HG02798 (cell line): ENCODE results near the gene S100A6.
A peak's percentile ranks its signal among the peaks of the same experiment; 100 is the strongest.
"Not testable (repeated sequence)": the region's sequence is repeated elsewhere in the genome, so short reads cannot be mapped to it uniquely, and the experiment has no call there.

Source experiments
- ATAC-seq: cut with Tn5 transposase; IDR thresholded peaks from one replicate; pipeline ENCODE4 v1.9.1; 2021; ENCODE audit warnings: mild to moderate bottlenecking; ENCODE audit not compliant: unreplicated experiment, poor library complexity

The S100A6 gene

DNA sequence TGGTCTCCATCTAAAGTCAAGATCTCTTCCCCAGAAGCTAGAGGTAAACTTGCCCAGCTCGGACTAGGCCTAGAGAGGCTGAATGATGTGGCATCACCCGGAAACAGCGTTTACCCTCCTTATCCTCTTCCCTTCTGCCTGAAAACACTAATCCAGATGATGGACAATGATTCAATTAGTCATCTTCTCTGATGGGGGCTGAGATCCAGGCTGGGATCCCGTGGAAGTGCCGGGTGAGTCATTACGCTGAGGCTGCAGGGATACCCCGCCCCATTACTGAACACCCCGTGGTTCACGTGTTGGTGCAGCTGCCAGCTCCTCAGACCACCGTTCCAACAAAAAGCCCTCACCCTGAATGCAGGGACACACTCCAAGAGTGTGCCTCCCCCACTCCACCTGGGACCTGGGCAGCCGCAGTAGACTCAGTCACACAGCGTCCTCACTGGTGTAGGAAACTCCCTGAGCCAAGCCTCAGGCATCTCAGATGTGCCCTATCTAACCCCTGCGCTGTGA, 2.0 kb downstream of the S100A6 start:
- ATAC-seq, result no peak

DNA sequence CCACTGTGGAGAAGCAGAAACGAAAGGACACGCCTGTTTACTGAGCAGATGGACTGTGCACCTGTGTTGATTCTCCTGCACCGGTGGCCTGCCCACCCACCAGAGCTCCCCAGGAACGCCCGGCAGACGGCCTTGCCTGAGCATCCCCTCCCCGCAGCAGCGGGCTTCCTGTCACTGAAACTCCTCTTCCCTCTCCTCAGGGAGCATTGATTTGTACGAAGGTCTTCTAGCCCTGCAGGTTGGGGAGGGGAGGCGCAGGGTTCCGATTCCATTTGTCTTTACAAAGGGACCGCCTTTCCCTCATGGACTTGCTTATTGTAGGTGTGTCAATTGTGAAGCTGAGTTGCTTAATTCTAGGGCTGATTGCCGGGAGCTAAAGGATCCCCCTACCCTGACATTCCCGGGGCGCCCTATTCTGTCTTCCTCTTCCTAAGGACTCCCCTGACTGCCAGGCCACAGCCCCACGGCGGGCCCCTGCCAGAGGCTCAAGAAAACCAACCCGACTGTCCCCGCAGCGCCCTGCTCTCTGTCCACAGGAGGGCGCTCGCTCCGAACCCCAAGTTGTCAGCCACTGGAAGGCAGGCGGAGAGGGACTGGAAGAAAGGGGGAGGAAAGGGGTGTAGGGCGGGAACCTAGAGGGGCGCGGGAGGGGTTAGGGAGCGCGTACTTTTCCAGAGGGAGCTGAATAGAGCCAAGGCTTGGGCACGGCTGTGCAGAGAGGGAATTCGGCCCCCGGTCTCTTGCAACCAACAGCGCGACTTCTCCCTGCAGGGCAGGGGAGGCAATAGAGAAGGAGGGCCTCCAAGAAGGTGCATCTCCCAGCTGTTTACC, 2.8 kb downstream of the S100A6 start:
- no peak for ATAC-seq

DNA sequence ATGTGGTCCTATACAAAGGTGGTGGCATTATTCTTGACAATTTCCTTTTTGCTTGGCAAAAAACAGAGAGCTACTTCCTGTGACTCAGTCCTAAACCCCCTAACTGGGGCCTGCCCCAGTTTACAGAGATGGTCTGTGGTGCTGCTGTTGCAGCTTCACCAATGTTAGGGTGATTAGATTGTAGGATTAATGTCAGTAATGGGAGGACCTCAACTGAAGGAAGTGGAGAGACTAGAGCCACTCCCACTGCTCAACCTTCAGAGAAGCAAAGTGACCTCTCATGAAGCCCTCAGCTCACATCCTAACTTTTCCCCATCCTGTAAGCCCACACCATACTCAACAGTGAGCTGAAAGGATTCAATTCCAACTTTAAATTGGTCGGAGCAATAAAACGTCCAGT, 3.6 kb downstream of the S100A6 start:
- ATAC-seq, result no peak

DNA sequence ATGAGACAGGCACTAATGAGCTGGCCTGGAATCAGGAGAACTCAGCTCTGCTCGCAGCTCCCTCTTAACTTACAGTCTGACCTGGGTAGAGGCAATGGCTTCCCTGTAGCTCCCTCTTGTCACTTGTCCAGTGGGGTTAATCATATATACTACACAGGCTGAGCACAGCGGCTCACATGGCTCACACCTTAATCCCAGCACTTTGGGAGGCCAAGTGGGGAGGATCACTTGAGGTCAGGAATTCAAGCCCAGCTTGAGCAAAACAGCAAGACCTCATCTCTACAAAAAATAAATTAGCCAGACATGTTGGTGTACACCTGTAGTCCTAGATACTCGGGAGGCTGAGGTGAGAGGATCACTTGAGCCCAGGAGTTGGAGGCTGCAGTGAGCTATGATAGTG, 4.2 kb downstream of the S100A6 start:
- ATAC-seq, result no peak

DNA sequence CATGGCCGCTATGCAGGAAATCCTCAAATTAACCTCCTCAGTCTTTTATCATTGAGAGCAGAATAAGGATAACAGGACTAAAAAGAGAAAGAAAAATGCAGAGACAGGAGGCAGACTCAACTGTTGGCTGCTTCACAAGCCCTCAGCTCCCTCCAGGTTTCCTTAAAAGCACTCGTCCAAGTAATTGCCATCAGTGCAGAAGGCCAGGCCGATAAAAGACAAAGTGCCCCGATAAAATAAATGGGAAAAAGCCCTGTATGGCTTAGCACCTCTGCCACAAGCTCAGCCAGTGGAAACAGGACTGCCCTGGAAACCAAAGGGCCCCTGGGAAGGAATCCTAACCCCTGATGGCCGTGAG, 8.1 kb downstream of the S100A6 start:
- ATAC-seq, result no peak

DNA sequence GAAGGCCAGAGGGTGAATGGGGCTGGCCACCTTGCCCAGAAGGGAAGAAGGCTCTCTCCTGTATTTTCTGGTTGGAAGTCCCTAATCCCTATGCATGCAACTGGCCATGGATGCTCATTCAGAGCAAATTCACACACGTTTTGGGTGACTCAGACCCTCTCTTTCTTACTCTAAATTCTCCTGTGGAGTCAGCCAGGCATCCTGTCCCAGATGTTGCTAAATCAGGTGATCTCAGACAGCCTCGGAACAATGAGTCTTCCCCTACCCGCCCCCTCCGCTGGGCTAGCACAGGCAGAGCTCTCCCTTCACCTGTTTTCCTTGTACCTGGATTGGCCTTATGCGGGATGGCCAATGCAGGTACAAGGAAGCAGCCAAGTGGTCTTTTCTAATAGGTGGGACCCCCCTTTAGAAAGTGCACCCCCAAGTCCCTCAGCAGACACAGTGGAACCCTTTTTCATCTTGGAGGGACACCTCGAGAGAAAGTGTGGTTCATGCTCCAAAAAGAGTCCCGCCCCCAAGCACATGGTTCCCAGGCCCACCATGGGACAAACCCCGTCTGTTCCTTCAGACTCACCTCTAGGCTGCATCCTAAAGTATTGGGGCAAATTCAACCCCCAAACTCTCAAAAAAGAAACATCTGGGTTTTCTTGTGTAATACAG, 8.6 kb downstream of the S100A6 start:
- ATAC-seq, result no peak

DNA sequence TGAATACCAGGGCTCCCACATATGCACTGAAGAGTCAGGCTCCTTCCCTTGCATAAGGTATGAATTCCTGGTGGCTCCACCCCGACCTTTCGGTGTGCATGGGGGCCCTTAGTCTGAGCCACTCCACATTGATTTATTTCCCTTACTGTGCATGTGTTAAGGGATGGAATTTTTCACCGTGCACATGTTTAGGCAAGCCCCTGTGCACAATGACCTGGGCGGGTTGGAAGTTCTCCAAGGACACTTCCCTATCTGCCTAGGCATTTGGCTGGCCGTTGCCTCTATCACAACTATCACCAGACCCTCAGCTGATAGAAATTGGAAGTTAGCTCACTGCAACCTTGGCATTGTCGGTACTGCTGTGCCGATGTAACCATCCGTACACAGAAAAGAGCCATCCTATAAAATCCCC, 9.7 kb downstream of the S100A6 start:
- ATAC-seq, result no peak

DNA sequence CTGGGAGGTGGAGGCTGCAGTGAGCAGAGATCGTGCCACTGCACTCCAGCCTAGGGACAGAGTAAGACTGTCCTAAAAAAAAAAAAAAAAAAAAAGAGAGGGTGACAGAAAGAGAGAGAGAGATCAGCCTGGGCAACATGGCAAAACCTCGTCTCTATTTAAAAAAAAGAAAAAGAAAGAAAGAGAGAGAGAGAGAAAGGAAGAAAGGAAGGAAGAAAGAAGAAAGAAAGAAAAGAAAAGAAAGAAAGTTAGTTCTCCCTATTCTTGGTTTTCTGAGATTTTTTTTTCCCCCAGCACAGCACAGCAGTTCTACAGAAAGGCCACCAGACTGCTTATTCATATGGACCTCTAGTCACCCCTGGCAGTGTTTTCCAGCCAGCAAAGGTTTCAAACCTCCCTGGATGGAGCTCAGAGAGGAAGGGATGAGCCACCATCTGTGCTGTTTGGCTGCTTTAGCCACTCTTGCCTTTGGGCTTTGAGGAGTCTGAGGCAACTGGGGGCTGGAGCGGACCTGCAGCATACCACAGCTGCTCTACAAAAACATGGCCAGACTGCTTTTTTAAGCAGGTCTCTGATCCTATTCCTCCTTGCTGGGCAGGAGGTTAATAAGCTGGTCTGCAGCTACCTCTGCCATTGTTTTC, 10.6 kb downstream of the S100A6 start:
- no peak for ATAC-seq

DNA sequence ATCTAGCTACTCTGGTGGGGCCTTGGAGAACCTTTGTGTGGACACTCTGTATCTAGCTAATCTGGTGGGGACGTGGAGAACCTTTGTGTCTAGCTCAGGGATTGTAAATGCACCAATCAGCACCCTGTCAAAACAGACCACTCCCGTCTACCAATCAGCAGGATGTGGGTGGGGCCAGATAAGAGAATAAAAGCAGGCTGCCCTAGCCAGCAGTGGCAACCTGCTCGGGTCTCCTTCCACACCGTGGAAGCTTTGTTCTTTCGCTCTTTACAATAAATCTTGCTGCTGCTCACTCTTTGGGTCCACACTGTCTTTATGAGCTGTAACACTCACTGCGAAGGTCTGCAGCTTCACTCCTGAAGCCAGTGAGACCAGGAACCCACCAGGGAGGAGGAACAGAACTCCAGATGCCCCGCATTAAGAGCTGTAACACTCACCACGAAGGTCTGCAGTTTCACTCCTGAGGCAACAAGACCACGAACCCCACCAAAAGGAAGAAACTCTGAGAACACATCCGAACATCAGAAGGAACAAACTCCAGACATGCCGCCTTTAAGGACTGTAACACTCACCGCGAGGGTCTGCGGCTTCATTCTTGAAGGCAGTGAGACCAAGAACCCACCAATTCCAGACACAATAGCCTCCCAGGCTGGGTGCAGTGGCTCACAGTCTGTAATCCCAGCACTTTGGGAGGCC, 13.3 kb downstream of the S100A6 start:
- ATAC-seq, result not testable (repeated sequence)

DNA sequence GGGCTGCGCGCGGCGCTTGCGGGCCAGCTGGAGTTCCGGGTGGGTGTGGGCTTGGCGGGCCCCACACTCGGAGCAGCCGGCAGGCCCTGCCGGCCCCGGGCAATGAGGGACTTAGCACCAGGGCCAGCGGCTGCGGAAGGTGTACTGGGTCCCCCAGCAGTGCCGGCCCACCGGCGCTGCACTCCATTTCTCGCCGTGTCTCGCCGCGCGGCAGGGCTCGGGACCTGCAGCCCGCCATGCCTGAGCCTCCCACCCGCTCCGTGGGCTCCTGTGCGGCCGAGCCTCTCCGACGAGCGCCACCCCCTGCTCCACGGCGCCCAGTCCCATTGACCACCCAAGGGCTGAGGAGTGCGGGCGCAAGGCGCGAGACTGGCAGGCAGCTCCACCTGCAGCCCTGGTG, 14.0 kb downstream of the S100A6 start:
- ATAC-seq, result not testable (repeated sequence)

DNA sequence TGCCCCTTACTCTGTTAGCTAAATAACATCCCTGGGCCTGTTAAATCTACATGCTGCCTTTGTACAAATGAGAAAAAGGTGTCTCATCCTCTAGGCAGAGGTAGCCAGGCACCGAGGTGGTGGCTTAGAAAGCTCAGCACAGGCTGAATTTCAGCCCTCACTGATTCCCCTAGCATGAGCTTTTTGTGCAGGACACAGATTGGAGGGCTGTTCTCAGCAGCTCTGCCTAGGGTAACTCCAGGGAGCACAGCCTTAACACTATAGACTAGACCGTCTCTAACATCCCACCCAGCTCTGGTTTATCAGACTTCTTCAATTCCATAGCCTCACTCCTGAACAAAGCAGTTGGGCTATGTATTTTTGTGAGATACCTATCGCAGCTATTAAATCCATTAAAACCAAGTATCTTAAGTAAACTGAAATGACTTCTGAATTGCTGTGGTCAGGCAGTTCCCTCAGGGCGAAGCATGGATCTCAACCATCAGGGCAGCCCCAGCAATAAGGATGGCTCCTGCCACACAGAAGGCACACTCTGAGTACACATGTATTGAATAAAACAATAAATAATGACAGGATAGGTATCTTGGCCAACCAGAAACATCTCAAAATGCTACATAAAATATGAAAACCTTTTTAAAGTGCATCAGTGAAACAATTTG, 14.8 kb downstream of the S100A6 start:
- ATAC-seq, result no peak

DNA sequence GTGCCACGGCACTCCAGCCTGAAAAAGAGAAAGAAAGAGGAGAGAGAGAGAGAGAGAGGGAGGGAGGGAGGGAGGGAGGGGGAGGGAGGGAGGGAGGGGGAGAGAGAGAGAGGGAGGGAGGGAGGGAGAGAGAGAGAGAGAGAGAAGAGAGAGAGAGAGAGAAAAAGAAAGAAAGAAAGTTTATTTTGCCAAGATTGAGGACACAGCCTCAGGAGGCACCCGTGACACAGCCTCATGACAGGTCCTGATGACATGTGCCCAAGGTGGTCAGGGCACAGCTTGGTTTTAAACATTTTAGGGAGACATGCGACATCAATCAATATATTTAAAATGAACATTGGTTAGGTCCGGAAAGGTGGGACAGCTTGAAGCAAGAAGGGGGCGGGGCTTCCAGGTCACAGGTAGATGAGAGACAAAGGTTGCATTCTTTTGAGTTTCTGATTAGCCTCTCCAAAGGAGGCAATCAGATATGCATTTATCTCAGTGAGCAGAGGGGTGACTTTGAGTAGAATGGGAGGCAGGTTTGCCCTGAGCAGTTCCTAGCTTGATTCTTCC, 15.6 kb downstream of the S100A6 start:
- not testable (repeated sequence) for ATAC-seq

DNA sequence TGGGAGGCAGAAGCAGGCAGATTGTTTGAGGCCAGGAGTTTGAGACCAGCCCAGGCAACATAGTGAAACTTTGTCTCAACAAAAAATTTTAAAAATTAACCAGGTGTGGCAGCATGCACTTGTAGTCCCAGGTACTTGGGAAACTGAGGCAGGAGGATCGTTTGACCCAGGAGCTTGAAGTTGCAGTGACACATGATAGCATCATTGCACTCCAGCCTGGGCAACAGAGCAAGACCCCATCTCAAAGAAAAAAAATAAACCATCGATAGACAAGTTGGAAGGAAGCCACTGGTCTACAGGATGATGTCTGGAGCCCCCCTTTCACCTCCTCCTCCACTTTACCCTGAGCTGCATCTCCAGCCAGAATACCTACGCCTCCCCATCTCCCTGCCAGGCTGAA, 16.5 kb downstream of the S100A6 start:
- ATAC-seq, result no peak

DNA sequence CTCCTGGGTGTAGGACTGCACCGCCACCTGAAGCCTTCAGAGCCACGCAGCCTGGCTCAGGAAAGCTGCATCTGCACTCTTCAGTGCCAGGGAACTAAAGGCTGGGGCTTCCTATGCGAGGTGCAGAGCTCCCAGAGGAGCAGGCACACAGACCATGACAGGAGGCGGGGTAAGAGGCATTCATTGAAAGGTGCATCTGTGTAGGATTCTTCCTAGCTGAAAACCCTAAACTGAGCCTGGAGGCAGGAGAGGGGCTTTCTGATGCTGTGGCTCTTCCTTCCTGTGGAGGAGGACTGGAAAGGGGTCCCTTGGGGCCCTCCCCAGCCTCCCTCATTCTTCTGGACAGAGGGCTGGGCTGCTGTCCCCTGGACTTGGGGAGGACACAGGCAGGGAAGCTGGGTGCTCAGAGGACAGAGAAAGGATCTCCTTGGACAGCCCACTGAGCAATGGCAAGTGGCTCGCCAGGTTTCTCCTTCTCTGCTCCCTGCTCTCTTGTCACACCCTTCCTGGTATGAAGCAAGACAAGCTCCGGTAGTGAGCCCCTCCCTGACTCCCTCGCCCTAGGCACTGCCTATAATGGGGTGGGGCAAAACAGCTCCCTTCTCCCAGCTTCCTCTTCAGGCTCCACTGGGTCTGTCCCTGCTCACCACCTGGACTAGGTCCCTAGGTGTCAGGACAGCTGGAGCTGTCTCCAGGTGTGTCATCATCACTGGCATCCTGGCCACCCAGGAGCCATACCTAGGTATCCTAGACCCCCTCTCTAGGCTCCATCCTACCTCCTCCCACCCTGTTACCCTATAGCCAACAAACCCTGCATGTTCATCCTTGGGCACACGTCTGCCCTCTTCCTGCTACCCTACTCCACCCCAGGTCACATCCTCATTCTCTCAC, 20.0 kb downstream of the S100A6 start:
- no peak for ATAC-seq

DNA sequence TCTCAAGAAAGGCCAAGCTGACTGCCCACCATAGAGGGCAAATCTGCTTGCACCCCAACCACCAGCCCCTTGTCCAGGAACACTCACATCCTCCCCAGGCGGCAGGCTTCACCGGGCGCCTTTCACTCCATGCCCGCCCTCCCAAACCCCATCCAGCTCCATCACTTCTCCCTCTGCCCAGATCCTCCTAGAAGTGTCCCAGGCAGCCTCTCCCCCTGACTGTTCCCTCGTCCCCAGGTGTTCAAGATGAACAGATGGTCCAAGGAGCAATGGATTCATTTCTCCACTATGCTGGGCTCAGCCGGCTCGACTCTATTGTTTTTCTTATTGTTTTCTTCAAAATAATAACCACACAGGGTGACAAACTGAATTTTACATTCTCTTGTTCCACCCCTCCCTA, 22.1 kb downstream of the S100A6 start:
- no peak for ATAC-seq

DNA sequence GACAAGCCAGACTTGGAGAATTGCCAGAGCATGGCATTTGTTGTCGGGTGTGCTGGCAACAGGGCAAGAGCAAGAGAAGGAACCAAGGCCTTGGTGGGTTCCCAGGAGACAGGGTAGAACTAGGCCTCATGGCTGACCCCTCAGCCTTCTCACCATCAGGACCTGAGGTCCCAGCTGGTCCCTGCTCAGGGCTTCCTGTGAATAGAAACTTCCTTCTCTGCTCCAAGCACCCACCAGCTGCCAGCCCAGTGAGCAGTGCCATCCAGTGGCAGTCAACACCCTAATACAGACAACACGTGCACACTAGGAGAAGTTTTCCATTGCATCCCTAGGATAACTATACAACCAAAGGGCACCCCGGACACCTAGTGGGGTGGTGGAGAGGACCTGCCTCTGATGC, 22.8 kb downstream of the S100A6 start:
- ATAC-seq, result no peak

DNA sequence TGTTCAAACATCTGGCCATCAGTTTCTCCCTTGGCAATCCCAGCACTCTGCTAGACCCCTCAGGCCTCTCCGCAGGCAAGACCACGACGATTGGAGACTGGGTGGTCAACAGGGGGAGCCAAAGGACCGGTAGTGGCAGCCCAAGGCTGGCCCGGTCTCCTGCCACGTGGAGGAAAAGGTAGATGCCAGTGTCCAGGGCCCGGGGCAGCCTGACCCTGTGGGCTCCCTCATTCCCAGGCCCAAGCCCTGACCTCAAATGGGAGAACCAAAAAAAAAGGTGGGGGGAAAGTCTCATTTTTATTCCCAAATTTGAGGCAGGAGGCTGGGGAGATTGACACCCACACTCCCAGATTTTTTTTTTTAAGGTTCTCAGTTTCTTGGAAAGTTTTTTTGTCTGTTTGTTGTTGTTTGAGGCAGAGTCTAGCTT, 24.8 kb downstream of the S100A6 start:
- ATAC-seq, result peak; percentile 71

DNA sequence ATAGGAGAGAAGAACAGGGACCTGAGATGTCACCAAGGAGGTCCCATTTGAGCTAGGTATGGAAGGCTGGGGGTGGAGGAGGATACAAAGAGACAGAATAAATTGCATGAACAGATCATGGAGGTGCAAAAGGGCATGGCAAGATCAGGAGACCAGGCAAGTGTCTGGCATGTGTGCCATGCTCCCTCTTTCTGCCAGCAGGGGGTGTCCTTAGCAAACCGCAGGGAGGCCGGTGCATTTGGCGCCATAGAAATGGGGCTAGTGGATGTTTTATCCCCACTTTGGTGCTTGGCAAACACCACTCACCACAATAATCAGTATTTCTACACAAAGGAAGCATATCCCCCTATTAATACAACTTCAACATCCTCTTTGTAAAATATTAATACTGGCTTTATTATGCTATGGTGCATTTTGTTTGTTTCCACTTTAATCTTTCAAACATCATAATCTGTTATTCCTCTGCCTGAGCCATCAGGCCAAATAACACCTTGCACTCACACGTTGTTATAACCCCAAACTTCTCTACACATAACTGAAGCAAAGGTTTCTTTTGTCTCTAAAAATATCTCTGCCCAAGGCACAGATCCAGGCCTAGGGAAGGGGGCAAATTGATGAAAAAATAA, 25.9 kb downstream of the S100A6 start:
- ATAC-seq, result peak; percentile 39
